Measurements from ENCODE around the gene CELF3. TPM values are rescaled to one million over a fixed set of nuclear protein-coding genes. Genes with fewer than 3 reads are reported as not detected.

Gene CELF3
- polyA plus RNA-seq, 1 donor from 2014 or later, result 89.0 TPM

- no peak for TF ChIP-seq RAD21 (conservative IDR thresholded peaks at IDR 0.05)
- TF ChIP-seq EP300 (conservative IDR thresholded peaks at IDR 0.05; ENCODE audit: poor library complexity, severe bottlenecking), result no peak
- TF ChIP-seq SMC3 (conservative IDR thresholded peaks at IDR 0.05; ENCODE audit: poor library complexity), result no peak
- TF ChIP-seq EZH2 (IDR thresholded peaks at IDR 0.05; ENCODE audit: borderline replicate concordance, insufficient read depth, low read length, poor library complexity, severe bottlenecking), result no peak
- no peak for TF ChIP-seq POLR2AphosphoS5 (IDR thresholded peaks at IDR 0.05)
- no peak for TF ChIP-seq TAF1 (IDR thresholded peaks at IDR 0.05; ENCODE audit: low read depth)
- TF ChIP-seq, protein P1, sequence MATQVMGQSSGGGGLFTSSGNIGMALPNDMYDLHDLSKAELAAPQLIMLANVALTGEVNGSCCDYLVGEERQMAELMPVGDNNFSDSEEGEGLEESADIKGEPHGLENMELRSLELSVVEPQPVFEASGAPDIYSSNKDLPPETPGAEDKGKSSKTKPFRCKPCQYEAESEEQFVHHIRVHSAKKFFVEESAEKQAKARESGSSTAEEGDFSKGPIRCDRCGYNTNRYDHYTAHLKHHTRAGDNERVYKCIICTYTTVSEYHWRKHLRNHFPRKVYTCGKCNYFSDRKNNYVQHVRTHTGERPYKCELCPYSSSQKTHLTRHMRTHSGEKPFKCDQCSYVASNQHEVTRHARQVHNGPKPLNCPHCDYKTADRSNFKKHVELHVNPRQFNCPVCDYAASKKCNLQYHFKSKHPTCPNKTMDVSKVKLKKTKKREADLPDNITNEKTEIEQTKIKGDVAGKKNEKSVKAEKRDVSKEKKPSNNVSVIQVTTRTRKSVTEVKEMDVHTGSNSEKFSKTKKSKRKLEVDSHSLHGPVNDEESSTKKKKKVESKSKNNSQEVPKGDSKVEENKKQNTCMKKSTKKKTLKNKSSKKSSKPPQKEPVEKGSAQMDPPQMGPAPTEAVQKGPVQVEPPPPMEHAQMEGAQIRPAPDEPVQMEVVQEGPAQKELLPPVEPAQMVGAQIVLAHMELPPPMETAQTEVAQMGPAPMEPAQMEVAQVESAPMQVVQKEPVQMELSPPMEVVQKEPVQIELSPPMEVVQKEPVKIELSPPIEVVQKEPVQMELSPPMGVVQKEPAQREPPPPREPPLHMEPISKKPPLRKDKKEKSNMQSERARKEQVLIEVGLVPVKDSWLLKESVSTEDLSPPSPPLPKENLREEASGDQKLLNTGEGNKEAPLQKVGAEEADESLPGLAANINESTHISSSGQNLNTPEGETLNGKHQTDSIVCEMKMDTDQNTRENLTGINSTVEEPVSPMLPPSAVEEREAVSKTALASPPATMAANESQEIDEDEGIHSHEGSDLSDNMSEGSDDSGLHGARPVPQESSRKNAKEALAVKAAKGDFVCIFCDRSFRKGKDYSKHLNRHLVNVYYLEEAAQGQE (IDR thresholded peaks at IDR 0.05; ENCODE audit: borderline replicate concordance), result no peak
- no peak for TF ChIP-seq MXI1 (conservative IDR thresholded peaks at IDR 0.05; ENCODE audit: poor library complexity, severe bottlenecking)
- TF ChIP-seq, protein P2, sequence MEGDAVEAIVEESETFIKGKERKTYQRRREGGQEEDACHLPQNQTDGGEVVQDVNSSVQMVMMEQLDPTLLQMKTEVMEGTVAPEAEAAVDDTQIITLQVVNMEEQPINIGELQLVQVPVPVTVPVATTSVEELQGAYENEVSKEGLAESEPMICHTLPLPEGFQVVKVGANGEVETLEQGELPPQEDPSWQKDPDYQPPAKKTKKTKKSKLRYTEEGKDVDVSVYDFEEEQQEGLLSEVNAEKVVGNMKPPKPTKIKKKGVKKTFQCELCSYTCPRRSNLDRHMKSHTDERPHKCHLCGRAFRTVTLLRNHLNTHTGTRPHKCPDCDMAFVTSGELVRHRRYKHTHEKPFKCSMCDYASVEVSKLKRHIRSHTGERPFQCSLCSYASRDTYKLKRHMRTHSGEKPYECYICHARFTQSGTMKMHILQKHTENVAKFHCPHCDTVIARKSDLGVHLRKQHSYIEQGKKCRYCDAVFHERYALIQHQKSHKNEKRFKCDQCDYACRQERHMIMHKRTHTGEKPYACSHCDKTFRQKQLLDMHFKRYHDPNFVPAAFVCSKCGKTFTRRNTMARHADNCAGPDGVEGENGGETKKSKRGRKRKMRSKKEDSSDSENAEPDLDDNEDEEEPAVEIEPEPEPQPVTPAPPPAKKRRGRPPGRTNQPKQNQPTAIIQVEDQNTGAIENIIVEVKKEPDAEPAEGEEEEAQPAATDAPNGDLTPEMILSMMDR (IDR thresholded peaks at IDR 0.05; ENCODE audit: poor library complexity, severe bottlenecking), result no peak
- no peaks in the 10 kb centered on the region for H3K27me3 ChIP-seq (ENCODE audit: insufficient read depth, low read depth, low read length)
- H3K79me2 ChIP-seq (replicated peaks; ENCODE audit: insufficient read depth, low read length), result no peaks in the 10 kb centered on the region
- peak overlapping the region; percentile 15 for H3K4me3 ChIP-seq (ENCODE audit: low read length)
- H3K9me2 ChIP-seq (ENCODE audit: insufficient read depth, low read length), result no peaks in the 10 kb centered on the region
- no peaks in the 10 kb centered on the region for H4K20me1 ChIP-seq (ENCODE audit: insufficient read depth)
- H3K9ac ChIP-seq (ENCODE audit: low read length), result peak overlapping the region; percentile 35
- no peaks in the 10 kb centered on the region for H3K9me3 ChIP-seq (ENCODE audit: low read length)
- no peaks in the 10 kb centered on the region for H3F3A ChIP-seq (ENCODE audit: insufficient read depth, low read length, poor library complexity, severe bottlenecking)
- peak overlapping the region; percentile 5 for H3K27ac ChIP-seq (ENCODE audit: low read length)
- no peaks in the 10 kb centered on the region for H3K36me3 ChIP-seq (ENCODE audit: insufficient read depth, low read length)
- H2AFZ ChIP-seq (ENCODE audit: low read depth, low read length), result peak overlapping the region; percentile 9
- no peak overlapping the region for H3K4me2 ChIP-seq (ENCODE audit: low read length)
These were observed 11.8 kb upstream of the CELF3 start for GRCh38 chr1:151728151-151729054.

- TF ChIP-seq EP300 (conservative IDR thresholded peaks at IDR 0.05; ENCODE audit: poor library complexity, severe bottlenecking) (no peak), POLR2AphosphoS5 (IDR thresholded peaks at IDR 0.05) (no peak), TAF1 (IDR thresholded peaks at IDR 0.05; ENCODE audit: low read depth) (no peak), RAD21 (conservative IDR thresholded peaks at IDR 0.05) (no peak), EZH2 (IDR thresholded peaks at IDR 0.05; ENCODE audit: borderline replicate concordance, insufficient read depth, low read length, poor library complexity, severe bottlenecking) (no peak), MXI1 (conservative IDR thresholded peaks at IDR 0.05; ENCODE audit: poor library complexity, severe bottlenecking) (no peak), SMC3 (conservative IDR thresholded peaks at IDR 0.05; ENCODE audit: poor library complexity) (no peak)
- TF ChIP-seq, protein P2 (IDR thresholded peaks at IDR 0.05; ENCODE audit: poor library complexity, severe bottlenecking), result no peak
- TF ChIP-seq, protein P1 (IDR thresholded peaks at IDR 0.05; ENCODE audit: borderline replicate concordance), result no peak
- Histone ChIP-seq H3K4me3 (ENCODE audit: low read length) (no peak overlapping the region), H3K9me3 (ENCODE audit: low read length) (no peaks in the 10 kb centered on the region), H3K27me3 (ENCODE audit: insufficient read depth, low read depth, low read length) (no peaks in the 10 kb centered on the region), H3K79me2 (replicated peaks; ENCODE audit: insufficient read depth, low read length) (no peaks in the 10 kb centered on the region), H3F3A (ENCODE audit: insufficient read depth, low read length, poor library complexity, severe bottlenecking) (no peaks in the 10 kb centered on the region), H2AFZ (ENCODE audit: low read depth, low read length) (no peak overlapping the region), H3K9me2 (ENCODE audit: insufficient read depth, low read length) (no peaks in the 10 kb centered on the region), H3K27ac (ENCODE audit: low read length) (no peak overlapping the region), H4K20me1 (ENCODE audit: insufficient read depth) (no peaks in the 10 kb centered on the region), H3K4me2 (ENCODE audit: low read length) (no peak overlapping the region), H3K36me3 (ENCODE audit: insufficient read depth, low read length) (no peaks in the 10 kb centered on the region), H3K9ac (ENCODE audit: low read length) (no peak overlapping the region)
These were observed 7.2 kb upstream of the CELF3 start for GRCh38 chr1:151723726-151724370.
